ENCODE results near the gene TWIST2. TPM values are rescaled to one million over a fixed set of nuclear protein-coding genes. Genes with fewer than 3 reads are reported as not detected.
A peak's percentile ranks its signal among the peaks of the same experiment; 100 is the strongest.

Gene TWIST2
- polyA plus RNA-seq, 3 donors = 3.4 to 99.9 (median 63.3) TPM

DNA sequence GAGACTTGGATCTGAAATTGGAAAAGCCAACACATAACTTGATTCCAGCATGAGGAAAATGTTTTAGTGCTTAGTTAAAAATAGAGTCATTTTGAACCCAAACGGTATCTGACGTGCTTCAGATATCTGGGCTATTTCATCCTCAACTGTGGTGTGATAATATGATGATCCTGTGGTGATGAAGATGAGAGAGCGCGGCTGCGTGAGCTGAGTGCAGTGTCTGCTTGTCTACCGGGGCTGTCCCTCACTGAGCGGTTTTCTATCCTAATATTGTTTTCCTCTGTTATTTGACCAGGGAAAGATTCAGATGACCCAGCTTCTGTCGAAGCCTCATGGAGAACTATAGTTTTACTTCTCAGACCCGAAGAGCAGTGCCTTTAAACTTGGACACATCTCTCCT is 5.8 kb downstream of the TWIST2 start:
- no peak overlapping the region for H3K27ac ChIP-seq (ENCODE audit: low read depth, low read length)
- 65 to 84% (median 80%) methylated on average over 9 of the region's 9 CpGs for WGBS, 3 donors

- WGBS, 3 donors = 55 to 69% (median 62%) methylated on average over 8 of the region's 8 CpGs
- no peak overlapping the region for H3K27ac ChIP-seq (ENCODE audit: low read depth, low read length)
Observed at GRCh38 chr2:238854246-238854645, 6.4 kb downstream of the TWIST2 start.

DNA sequence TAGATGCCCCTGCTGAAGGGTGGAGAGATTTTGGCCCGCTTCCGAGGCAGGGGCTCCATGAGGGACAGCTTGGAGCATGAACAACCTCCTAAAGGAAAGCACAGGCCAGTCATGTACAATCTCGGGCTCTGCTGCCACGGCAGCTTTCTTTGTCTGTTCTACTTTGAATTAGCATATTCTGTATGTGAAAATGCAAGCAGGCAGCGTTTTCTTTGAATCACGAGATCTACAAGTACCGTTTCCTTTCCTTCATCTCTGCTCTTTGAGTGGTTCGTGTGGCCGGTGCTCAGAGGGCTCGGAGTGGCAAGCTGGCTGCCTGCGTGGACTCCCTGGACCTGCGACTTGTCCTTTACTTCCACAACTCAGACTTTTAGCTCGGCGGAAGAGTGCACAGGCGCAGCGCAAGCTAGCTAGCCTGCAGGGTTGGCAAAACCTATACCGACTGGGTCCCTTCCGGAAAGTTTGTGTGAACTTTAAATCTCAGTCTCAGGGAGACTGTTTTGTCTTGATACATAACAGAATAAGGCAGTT is 6.9 kb downstream of the TWIST2 start:
- WGBS, 3 donors = 69 to 82% (median 77%) methylated on average over 18 of the region's 18 CpGs
- no peak overlapping the region for H3K27ac ChIP-seq (ENCODE audit: low read depth, low read length)

DNA sequence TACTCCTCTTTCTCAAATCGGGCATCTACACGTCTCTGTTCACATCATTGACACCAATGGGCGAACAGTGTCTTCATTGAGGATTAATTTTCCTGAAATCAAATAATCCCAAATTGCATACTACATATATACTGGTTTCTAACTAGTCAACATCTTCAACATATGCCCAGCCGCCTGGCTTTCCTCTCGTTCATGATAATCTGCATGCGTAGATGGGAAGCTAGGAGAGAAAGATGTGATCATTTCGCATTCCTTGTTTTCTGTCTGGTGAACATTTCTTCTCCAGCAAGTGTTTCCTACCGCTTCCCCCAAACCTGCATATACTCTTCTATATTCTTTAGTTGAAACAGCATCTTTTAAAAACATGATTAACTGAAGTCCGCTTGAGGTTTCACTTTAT is 7.4 kb downstream of the TWIST2 start:
- H3K27ac ChIP-seq (ENCODE audit: low read depth, low read length) = no peak overlapping the region
- 75 to 92% (median 83%) methylated on average over 9 of the region's 9 CpGs for whole genome bisulfite sequencing, 3 donors

- 62 to 84% (median 72%) methylated on average over 12 of the region's 12 CpGs for WGBS, 3 donors
- no peak overlapping the region for H3K27ac ChIP-seq (ENCODE audit: low read depth, low read length)
Observed at GRCh38 chr2:238855891-238856580, 8.2 kb downstream of the TWIST2 start.

- no peak overlapping the region for H3K27ac ChIP-seq (ENCODE audit: low read depth, low read length)
- WGBS, 3 donors = 67 to 72% (median 72%) methylated on average over 16 of the region's 16 CpGs
Observed at GRCh38 chr2:238856713-238857567, 9.1 kb downstream of the TWIST2 start.

GRCh38 chr2:238857959-238858358 is 10.1 kb downstream of the TWIST2 start:
- H3K27ac ChIP-seq (ENCODE audit: low read depth, low read length) = no peak overlapping the region
- 54 to 84% (median 65%) methylated on average over 4 of the region's 4 CpGs for WGBS, 3 donors

DNA sequence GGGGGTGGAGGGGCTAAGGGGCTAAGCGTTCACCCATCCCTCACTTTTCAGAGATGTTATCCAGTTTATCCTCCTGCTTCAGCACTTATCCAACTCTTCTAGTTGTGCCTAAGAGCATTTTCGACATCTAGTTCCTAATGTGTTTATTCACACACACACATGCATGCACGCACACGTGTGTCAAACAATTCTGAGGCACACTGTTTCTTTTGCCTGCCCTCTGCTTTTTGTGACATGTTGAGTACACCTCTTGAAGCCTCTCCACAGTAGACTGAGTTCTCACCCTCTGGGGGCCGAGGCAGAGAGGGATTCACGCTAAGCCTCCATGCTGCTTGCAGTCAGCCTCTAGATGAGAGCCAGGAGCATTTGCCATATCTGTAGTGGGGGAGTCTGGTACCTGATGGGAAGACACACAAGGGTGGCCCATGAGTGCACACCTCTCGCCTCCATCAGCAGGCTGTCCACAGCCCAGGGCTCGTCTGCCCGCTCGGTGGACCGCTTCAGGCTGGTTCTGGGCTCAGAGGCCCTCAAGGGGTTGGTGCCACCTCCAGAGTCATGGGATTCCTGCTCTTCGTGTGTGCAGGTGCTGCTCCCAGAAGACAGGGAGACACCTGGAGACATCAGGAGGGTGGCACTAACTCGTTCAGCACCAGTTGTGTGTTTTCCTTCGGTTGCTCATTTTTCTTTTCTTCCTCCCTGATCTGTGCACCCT is 11.9 kb downstream of the TWIST2 start:
- no peak overlapping the region for H3K27ac ChIP-seq (ENCODE audit: low read depth, low read length)
- WGBS, 3 donors = 73 to 84% (median 82%) methylated on average over 14 of the region's 14 CpGs

DNA sequence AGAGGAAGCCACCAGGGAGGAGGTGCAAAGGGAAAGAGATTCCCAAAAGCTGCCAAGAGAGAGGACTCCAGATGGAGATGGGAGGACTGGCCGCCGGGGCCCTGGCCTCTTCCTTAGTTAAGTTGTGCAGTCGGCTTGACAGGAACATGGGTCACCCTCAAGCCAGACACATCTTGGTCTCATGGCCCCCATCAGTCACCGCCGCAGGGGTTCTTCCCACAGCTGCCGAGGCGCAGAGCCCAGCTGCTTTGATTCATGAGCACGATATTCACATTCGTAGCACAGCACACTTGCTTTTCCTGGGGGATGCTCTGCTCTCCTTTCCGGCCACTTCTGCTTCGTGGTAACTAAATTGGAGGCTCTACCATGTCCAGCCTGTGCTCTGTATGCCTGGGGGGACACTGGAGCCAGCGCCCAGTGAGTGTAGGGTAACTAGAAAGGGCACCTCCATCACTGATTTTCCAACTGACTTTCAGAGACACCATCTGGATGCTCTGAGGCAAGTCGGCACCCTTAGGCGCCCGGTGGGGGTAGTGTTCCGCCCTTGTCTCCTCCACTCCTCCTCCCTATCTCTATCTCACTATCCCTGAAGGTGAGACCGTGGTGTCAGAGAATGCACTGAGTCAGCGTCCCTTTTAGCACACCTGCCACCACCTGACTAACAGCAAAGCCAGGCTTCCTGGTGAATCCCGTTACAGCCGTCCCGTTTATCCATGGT is 13.3 kb downstream of the TWIST2 start:
- no peak overlapping the region for H3K27ac ChIP-seq (ENCODE audit: low read depth, low read length)
- 61 to 72% (median 67%) methylated on average over 21 of the region's 21 CpGs for WGBS, 3 donors

DNA sequence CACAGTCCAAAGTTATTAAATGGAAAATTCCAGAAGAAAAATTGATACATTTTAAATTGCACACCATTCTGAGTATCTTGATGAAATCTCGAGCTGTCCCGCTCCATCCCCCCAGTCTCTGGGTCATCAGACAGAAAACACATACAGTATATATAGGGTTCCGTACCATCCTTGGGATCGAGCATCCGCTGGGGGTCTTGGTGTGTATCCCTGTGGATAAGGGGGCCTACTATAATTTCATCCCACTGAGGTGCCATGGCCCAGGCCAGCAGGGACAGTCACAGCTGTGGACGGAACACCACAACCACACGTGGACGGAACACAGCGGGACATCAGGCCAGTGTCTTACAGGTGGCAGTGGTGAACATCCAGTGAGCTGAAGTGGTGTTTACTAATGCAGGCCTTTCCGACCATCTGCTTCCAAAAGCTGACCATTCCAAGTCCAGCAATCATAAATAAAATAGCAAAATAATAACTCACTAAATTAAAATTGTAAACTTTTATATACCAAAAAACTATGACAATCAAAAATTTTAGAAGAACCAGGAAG is 14.0 kb downstream of the TWIST2 start:
- no peak overlapping the region for H3K27ac ChIP-seq (ENCODE audit: low read depth, low read length)
- WGBS, 3 donors = 90 to 92% (median 91%) methylated on average over 10 of the region's 10 CpGs

- no peak overlapping the region for H3K27ac ChIP-seq (ENCODE audit: low read depth, low read length)
- 78 to 90% (median 86%) methylated on average over 5 of the region's 5 CpGs for WGBS, 3 donors
Observed at GRCh38 chr2:238862701-238863100, 14.8 kb downstream of the TWIST2 start.

DNA sequence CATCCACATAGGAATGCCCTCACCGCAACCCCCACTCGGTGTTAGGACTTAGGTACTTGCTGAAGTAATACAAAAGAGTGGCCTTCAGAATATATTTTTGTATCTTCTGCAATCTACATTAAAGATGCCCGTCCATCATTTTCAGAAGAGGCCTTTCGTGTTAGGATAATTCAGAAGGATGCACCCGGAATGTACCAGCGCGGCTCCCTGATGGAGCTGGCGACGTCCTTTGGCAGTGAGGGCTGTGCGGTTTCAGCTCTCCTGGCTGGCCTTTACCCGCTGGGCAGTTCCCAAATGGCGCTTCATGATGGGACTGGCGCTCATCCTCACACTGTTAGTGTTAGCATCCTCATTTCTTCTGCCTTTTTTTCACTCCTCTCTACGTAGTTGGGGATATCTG is 15.3 kb downstream of the TWIST2 start:
- 93 to 94% (median 93%) methylated on average over 14 of the region's 14 CpGs for WGBS, 3 donors
- no peak overlapping the region for H3K27ac ChIP-seq (ENCODE audit: low read depth, low read length)

DNA sequence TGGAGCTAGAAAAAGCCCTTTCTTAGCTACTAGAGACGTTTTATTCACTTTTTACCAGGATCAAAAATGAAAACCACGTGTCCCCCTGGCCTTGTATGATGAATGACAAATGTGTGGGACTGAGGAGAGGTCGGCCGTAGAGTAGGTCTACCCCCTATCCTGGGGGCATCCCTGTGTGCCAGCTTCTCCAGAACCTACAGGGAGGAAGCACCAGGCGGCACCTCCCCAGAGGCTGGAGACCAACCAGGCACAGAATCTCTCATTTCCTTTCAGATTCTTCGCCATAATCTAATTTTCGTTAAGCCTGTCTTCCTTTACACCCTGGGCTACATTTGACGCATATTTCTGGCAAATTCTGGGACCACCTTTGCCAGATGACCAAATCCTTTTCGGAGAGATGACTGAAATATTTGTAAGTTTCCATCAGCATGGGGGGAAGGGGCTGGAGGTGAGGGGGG is 15.9 kb downstream of the TWIST2 start:
- WGBS, 3 donors = 62 to 71% (median 69%) methylated on average over 9 of the region's 9 CpGs
- peak overlapping the region; percentile 32 for H3K27ac ChIP-seq (ENCODE audit: low read depth, low read length)

DNA sequence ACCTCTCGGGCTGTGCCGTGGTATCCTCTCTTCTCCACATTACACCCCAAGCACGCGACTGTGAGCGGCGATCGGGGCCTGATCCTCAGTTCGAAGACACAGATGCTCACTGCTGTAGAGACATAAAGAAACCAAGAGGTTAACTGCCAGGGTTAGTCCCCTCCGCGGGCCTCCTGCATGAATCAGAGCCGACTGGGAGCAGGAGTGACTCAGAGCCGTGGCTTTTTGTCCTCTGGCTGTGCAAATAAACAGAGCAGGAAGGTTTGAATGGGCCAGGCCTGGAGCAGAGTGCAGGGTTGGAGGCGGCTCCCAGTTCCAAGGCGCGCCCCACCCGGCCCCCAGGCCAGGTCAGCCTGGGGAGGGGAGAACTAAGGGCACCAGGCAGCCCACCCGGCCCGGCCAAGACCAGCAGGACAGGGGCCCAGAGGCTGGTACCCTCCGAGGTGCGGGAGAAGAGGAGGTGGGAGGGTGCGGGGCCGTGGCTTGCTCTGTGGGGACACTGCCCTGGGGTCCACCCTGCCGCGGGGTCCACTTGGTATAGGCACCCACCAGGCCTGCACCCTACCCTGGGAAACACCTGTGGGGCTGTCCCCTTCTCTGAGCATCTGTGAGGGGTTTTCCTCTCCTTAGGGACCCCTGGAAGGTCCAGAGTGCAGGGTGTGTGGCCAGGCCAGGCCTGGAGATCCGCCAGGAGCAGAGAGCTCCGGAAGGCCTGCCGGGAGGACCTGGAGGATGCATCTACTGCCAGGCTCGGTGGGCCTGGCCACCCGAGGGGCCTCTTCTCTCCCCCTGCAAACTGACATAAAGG is 16.5 kb downstream of the TWIST2 start:
- peak overlapping the region; percentile 32 for H3K27ac ChIP-seq (ENCODE audit: low read depth, low read length)
- 36 to 43% (median 36%) methylated on average over 29 of the region's 29 CpGs for WGBS, 3 donors

DNA sequence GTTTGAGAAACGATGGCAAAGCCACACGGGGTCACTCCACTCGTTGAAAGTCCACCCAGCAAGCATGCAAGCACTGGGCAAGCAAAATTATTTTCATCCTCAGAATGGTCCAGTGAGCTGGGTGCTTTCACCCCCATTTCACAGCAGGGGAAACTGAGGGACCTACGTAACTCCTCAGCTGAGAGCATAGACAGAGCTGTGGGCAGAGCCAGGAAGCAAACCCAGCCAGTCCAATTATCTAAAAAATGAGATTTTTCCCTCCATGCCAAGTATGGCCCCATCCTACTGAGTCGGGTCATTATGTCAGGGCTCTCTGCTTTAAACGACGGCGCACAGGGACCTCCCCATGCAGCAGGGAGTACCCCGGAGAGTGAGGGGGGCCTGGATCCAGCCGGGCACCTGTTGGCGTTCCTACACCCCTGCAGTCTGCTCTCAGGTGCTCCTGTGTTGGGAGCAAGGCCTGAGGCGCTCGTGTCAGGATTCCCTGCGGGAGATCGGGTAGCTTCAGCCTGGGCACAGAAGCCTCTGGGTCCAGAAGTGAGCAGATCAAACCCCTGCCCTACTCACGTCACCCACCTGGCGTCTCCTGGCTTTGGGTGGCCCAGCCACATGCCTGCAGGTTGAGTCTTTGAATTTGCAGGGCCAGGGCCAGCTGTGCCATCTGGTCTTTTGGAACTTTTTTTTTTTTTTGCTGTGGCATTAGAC is 17.3 kb downstream of the TWIST2 start:
- WGBS, 3 donors = 69 to 75% (median 74%) methylated on average over 17 of the region's 17 CpGs
- H3K27ac ChIP-seq (ENCODE audit: low read depth, low read length) = no peak overlapping the region

DNA sequence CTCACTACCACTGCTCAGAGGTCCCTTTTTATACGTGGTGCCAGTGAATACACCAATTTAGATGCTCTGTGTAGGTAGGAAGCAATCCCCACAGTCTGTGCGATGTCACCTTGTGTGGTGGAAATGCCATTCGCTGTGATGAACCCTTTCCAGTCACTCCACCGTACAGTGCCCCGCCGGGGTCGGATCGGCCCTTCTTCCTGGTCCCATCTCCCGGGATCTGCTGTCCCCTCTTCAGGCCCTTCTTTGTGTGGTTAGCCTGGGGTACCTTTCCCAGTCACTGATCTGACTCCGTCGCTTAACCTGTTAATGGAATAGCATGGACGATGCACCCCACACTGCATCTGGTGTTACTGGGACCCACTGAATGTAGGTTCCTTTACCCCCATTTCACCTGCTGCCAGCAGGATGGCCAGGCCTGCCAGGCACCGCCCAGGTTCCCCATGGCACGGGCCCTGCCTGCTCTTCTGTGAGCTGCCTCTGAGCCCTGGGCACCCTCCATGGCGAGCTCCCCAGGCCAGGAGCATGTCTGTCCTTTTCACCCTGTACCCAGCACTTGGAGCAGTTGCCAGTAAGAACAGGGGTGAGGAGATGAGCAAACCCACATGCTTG is 18.0 kb downstream of the TWIST2 start:
- H3K27ac ChIP-seq (ENCODE audit: low read depth, low read length) = no peak overlapping the region
- 86 to 90% (median 88%) methylated on average over 15 of the region's 15 CpGs for WGBS, 3 donors
